MCF 10A (cell line): ENCODE data around the gene CEP83. TPM values are rescaled to one million over a fixed set of nuclear protein-coding genes. Genes with fewer than 3 reads are reported as not detected.
A peak's percentile ranks its signal among the peaks of the same experiment; 100 is the strongest.

Source experiments
- BruUV-seq: library from RNA; stranded (reverse); fragments of 400-500 nt; replicated peaks from 2 replicates; lab custom pipeline; 2021; lab: Mats Ljungman, UMichigan
- CTCF ChIA-PET: fragments of 300-600 bp; sonication (Branson Sonifier 250); formaldehyde crosslinking; extraction: SDS; loops from one replicate; lab custom pipeline; 2021; ENCODE audit warnings: antibody characterized with exemption, inconsistent platforms; lab: Yijun Ruan, JAX
- POLR2A ChIA-PET: fragments of 300-600, 350-650 bp; sonication (Branson Sonifier 250); formaldehyde crosslinking; extraction: SDS; loops from one replicate; lab custom pipeline; 2020; ENCODE audit warnings: antibody characterized with exemption, inconsistent platforms; lab: Yijun Ruan, JAX
- DNase-seq: peaks from one replicate; pipeline ENCODE4 v3.0.0-alpha.2; 2018; ENCODE audit not compliant: unreplicated experiment
- H3K27ac Mint-ChIP-seq: one replicate; pipeline ENCODE4 v1.8.0; 2022; ENCODE audit warnings: mild to moderate bottlenecking, low read depth, mixed read lengths; ENCODE audit not compliant: unreplicated experiment
- H3K27me3 Mint-ChIP-seq: one replicate; pipeline ENCODE4 v1.8.0; 2022; ENCODE audit warnings: mixed read lengths; ENCODE audit not compliant: insufficient read depth, unreplicated experiment
- H3K36me3 Mint-ChIP-seq: one replicate; pipeline ENCODE4 v1.8.0; 2022; ENCODE audit warnings: mild to moderate bottlenecking, moderate library complexity, mixed read lengths; ENCODE audit not compliant: insufficient read depth, unreplicated experiment
- H3K4me1 Mint-ChIP-seq: one replicate; pipeline ENCODE4 v1.8.0; 2022; ENCODE audit warnings: mixed read lengths; ENCODE audit not compliant: insufficient read depth, unreplicated experiment
- H3K4me3 Mint-ChIP-seq: one replicate; pipeline ENCODE4 v1.8.0; 2022; ENCODE audit warnings: mild to moderate bottlenecking, moderate library complexity, mixed read lengths; ENCODE audit not compliant: unreplicated experiment
- H3K9me3 Mint-ChIP-seq: one replicate; pipeline ENCODE4 v1.8.0; 2022; ENCODE audit warnings: mixed read lengths; ENCODE audit not compliant: unreplicated experiment
- CTCF ChIP-seq: fragments of 200-600 bp; IDR thresholded peaks from one replicate; pipeline ENCODE4 v1.8.0; 2022; ENCODE audit warnings: antibody characterized with exemption, mild to moderate bottlenecking; ENCODE audit not compliant: unreplicated experiment
- intact Hi-C: fragments of 100-400 bp; cut with micrococcal nuclease; formaldehyde crosslinking; loops from 2 replicates; pipeline ENCODE4 v1.14.1; 2022
- total RNA-seq: library from RNA; stranded (reverse); gene quantifications from 2 replicates; pipeline ENCODE4 v1.2.3, GENCODE V29; 2022

The CEP83 gene
- total RNA-seq, 1 experiment from 2014 or later: 28.1 TPM

GRCh38 chr12:94333396-94333795 is 126.3 kb downstream of the CEP83 start:
- Mint-ChIP-seq H3K4me1 (peaks cover 6% of the 10 kb centered on the region), H3K27me3 (no peaks in the 10 kb centered on the region), H3K36me3 (peaks cover 18% of the 10 kb centered on the region), H3K9me3 (no peaks in the 10 kb centered on the region), H3K4me3 (no peak overlapping the region), H3K27ac (no peak overlapping the region)
- intact Hi-C loops: no loop called here
- ChIA-PET CTCF (interaction anchor here (1.0 kb wide), 1 partner anchor 61 kb away, joined by 3 read pairs; no protein-coding TSS in a partner anchor), POLR2A (interaction anchor here (0.6 kb wide), 1 partner anchor 55 kb away, joined by 3 read pairs; no protein-coding TSS in a partner anchor)
- no peak for DNase-seq
- no TSS peak for BruUV-seq
- no peak for TF ChIP-seq CTCF

- ChIA-PET POLR2A (interaction anchor here (0.7 kb wide), 1 partner anchor 431 kb away, joined by 3 read pairs; no protein-coding TSS in a partner anchor), CTCF (interaction anchor here (0.6 to 1.5 kb wide), 8 partner anchors 8 to 600 kb away, joined by 3 to 5 read pairs (median 3); no protein-coding TSS in a partner anchor)
- DNase-seq: peak; percentile 2
- Mint-ChIP-seq H3K4me1 (peaks cover 13% of the 10 kb centered on the region), H3K36me3 (peaks cover 34% of the 10 kb centered on the region), H3K9me3 (no peaks in the 10 kb centered on the region), H3K4me3 (no peak overlapping the region), H3K27ac (no peak overlapping the region), H3K27me3 (no peaks in the 10 kb centered on the region)
- peak; percentile 20 for TF ChIP-seq CTCF
- intact Hi-C loops: loop anchor here (1.0 kb wide), 1 partner anchor 203 kb away; no protein-coding TSS in a partner anchor
- BruUV-seq: no TSS peak
These were observed 130.3 kb downstream of the CEP83 start for GRCh38 chr12:94329366-94329765.

- ChIA-PET CTCF (interaction anchor here (0.7 to 1.5 kb wide), 3 partner anchors 207 to 435 kb away, joined by 3 to 4 read pairs (median 3); no protein-coding TSS in a partner anchor), POLR2A (interaction anchor here (1.1 kb wide), 2 partner anchors 10 to 108 kb away, joined by 3 read pairs; no protein-coding TSS in a partner anchor)
- BruUV-seq: no TSS peak
- H3K36me3 Mint-ChIP-seq: peaks cover 34% of the 10 kb centered on the region
- H3K4me3 Mint-ChIP-seq: no peak overlapping the region
- TF ChIP-seq CTCF: no peak
- no peaks in the 10 kb centered on the region for H3K9me3 Mint-ChIP-seq
- no peaks in the 10 kb centered on the region for H3K27me3 Mint-ChIP-seq
- H3K4me1 Mint-ChIP-seq: peaks cover 13% of the 10 kb centered on the region
- peak; percentile 8 for DNase-seq
- intact Hi-C loops: no loop called here
- peak overlapping the region; percentile 25 for H3K27ac Mint-ChIP-seq
These were observed 131.9 kb downstream of the CEP83 start for GRCh38 chr12:94327809-94328208.

GRCh38 chr12:94326727-94327126 is 132.9 kb downstream of the CEP83 start:
- BruUV-seq: no TSS peak
- H3K4me1 Mint-ChIP-seq: peaks cover 13% of the 10 kb centered on the region
- intact Hi-C loops: no loop called here
- no peak for TF ChIP-seq CTCF
- peak; percentile 5 for DNase-seq
- ChIA-PET POLR2A (interaction anchor here (0.6 to 1.1 kb wide), 3 partner anchors 9 to 419 kb away, joined by 3 to 4 read pairs (median 3); no protein-coding TSS in a partner anchor), CTCF (interaction anchor here (0.6 kb wide), 1 partner anchor 17 kb away, joined by 3 read pairs; no protein-coding TSS in a partner anchor)
- no peak overlapping the region for H3K27ac Mint-ChIP-seq
- H3K9me3 Mint-ChIP-seq: no peaks in the 10 kb centered on the region
- H3K36me3 Mint-ChIP-seq: peaks cover 34% of the 10 kb centered on the region
- no peak overlapping the region for H3K4me3 Mint-ChIP-seq
- no peaks in the 10 kb centered on the region for H3K27me3 Mint-ChIP-seq
